Keratinocyte (primary cell): ENCODE results near the gene SMG1. TPM values are rescaled to one million over a fixed set of nuclear protein-coding genes. Genes with fewer than 3 reads are reported as not detected.
"Not testable (repeated sequence)": the region's sequence is repeated elsewhere in the genome, so short reads cannot be mapped to it uniquely, and the experiment has no call there.

Experiments
- DNase-seq: peaks from one replicate; pipeline ENCODE4 v3.0.0-alpha.2; 2011; ENCODE audit warnings: low read depth, missing footprints, low spot score
- FAIRE-seq: peaks from 2 replicates; lab custom pipeline; 2011; peaks lifted over from hg19 to GRCh38; lab: Jason Lieb, UNC
- H2AFZ ChIP-seq: 2 replicates; pipeline ENCODE4 v1.6.0; 2012; ENCODE audit warnings: low read length, control low read depth, inconsistent platforms; ENCODE audit not compliant: control insufficient read depth
- H3K27ac ChIP-seq: 2 replicates; pipeline ENCODE4 v1.5.1; 2011; ENCODE audit warnings: low read length; ENCODE audit not compliant: control insufficient read depth, insufficient read depth
- H3K27me3 ChIP-seq: 3 replicates; pipeline ENCODE4 v1.6.0; 2011; ENCODE audit warnings: low read length; ENCODE audit not compliant: control insufficient read depth, insufficient read depth; ENCODE audit errors: extremely low read depth
- H3K36me3 ChIP-seq, 2 experiments: 2 replicates in 1 of 2; 3 replicates in 1 of 2; pipeline ENCODE4 v1.5.1; 2011; ENCODE audit warnings: low read length in 2 of 2, mild to moderate bottlenecking in 1 of 2; ENCODE audit not compliant: control insufficient read depth in 2 of 2, insufficient read depth in 2 of 2; ENCODE audit errors: extremely low read depth in 1 of 2
- H3K4me1 ChIP-seq: 3 replicates; pipeline ENCODE4 v1.5.1; 2011; ENCODE audit warnings: low read length; ENCODE audit not compliant: control insufficient read depth, insufficient read depth; ENCODE audit errors: extremely low read depth
- H3K4me2 ChIP-seq: 3 replicates; pipeline ENCODE4 v1.6.0; 2011; ENCODE audit warnings: low read depth, low read length; ENCODE audit not compliant: control insufficient read depth, insufficient read depth; ENCODE audit errors: extremely low read depth
- H3K4me3 ChIP-seq, 3 experiments: fragments of 200-600 bp in 1 of 3; sonication (generic) in 1 of 3; 2 replicates in 2 of 3; 3 replicates in 1 of 3; pipeline ENCODE4 v1.5.1; 2011 to 2016; ENCODE audit warnings: low read length in 3 of 3, mild to moderate bottlenecking in 3 of 3, control low read depth in 2 of 3, inconsistent platforms in 1 of 3, low read depth in 1 of 3, mixed read lengths in 1 of 3, mixed run types in 1 of 3, moderate library complexity in 1 of 3; ENCODE audit not compliant: control insufficient read depth in 2 of 3, insufficient read depth in 2 of 3; ENCODE audit errors: extremely low read depth in 1 of 3
- H3K79me2 ChIP-seq: 2 replicates; pipeline ENCODE4 v1.6.0; 2012; ENCODE audit warnings: low read length; ENCODE audit not compliant: control insufficient read depth, insufficient read depth
- H3K9ac ChIP-seq: 3 replicates; pipeline ENCODE4 v1.6.0; 2011; ENCODE audit warnings: low read length; ENCODE audit not compliant: control insufficient read depth, insufficient read depth; ENCODE audit errors: extremely low read depth
- H3K9me1 ChIP-seq: 3 replicates; pipeline ENCODE4 v1.6.0; 2011; ENCODE audit warnings: low read length; ENCODE audit not compliant: control insufficient read depth, insufficient read depth; ENCODE audit errors: extremely low read depth
- H3K9me3 ChIP-seq: 2 replicates; pipeline ENCODE4 v1.5.1; 2012; ENCODE audit warnings: low read depth, low read length; ENCODE audit not compliant: control insufficient read depth
- H4K20me1 ChIP-seq: 3 replicates; pipeline ENCODE4 v1.6.0; 2011; ENCODE audit warnings: low read length; ENCODE audit not compliant: control insufficient read depth, insufficient read depth; ENCODE audit errors: extremely low read depth
- EZH2 ChIP-seq: IDR thresholded peaks from one replicate; pipeline ENCODE4 v1.6.1; 2012; ENCODE audit warnings: inconsistent platforms, mild to moderate bottlenecking, low read length, moderate library complexity
- dilution Hi-C: fragments of 300-500 bp; cut with MboI; formaldehyde crosslinking; loops from one replicate; pipeline ENCODE4 v1.7.0; 2020; ENCODE audit warnings: low sequenced_read_pairs; ENCODE audit not compliant: extremely low pct_ligation_motif_present
- polyA minus RNA-seq, 3 experiments: library from RNA; depleted of rRNA, polyadenylated mRNA; stranded (reverse); fragments of >200 nt; gene quantifications; 1 replicate in 1 of 3; 2 replicates in 1 of 3; 3 replicates in 1 of 3; pipeline ENCODE4 v1.2.3, GENCODE V29; 2011
- polyA plus RNA-seq, 5 experiments: library from polyadenylated mRNA; depleted of rRNA in 3 of 5; stranded (reverse) in 3 of 5; stranded (forward) in 1 of 5; unstranded in 1 of 5; fragments of >200 nt; gene quantifications; 1 replicate in 1 of 5; 2 replicates in 3 of 5; 3 replicates in 1 of 5; pipeline versions ENCODE4 v1.2.1 to v1.2.3, GENCODE V29; 2011 to 2012; ENCODE audit warnings: missing spikeins in 2 of 5, low read depth in 1 of 5, low replicate concordance in 1 of 5
- TF ChIP-seq, protein P1 (sequence below), 3 experiments: IDR thresholded peaks in 1 of 3; conservative IDR thresholded peaks in 1 of 3; optimal IDR thresholded peaks in 1 of 3; 2 replicates in 2 of 3; 3 replicates in 1 of 3; pipeline versions ENCODE3 to v1.5.1; 2011; ENCODE audit warnings: low read length in 3 of 3, mild to moderate bottlenecking in 3 of 3, moderate library complexity in 2 of 3, control low read depth in 1 of 3, inconsistent platforms in 1 of 3; ENCODE audit not compliant: insufficient read depth in 2 of 3; ENCODE audit errors: extremely low read depth in 1 of 3

The SMG1 gene
- polyA plus RNA-seq (26.6 to 34.2 TPM (median 27.6 TPM) in 3 replicates), polyA minus RNA-seq (77.6 to 221 TPM (median 119 TPM) in 3 replicates)
- polyA plus RNA-seq (2011; ENCODE audit: low read depth) = 21.6 TPM
- 10.2 and 19.2 TPM in 2 replicates for polyA plus RNA-seq (2011; cell fraction: cytosol; rRNA removed)
- 64.7 and 80.2 TPM in 2 replicates for polyA plus RNA-seq (2011; cell fraction: nucleus; rRNA removed)
- polyA plus RNA-seq (2012; ENCODE audit: low replicate concordance) = 17.2 and 17.5 TPM in 2 replicates
- polyA minus RNA-seq (2011; cell fraction: cytosol; rRNA and poly(A)+ RNA removed) = 28.2 TPM
- 171 and 294 TPM in 2 replicates for polyA minus RNA-seq (2011; cell fraction: nucleus; rRNA and poly(A)+ RNA removed)

GRCh38 chr16:18925986-18926865 is at the start of gene SMG1:
Gene SMG1, minus strand, starts transcription at chr16:18926408. Its CDS starts 367 bp downstream, at chr16:18926041.
- H3K9me3 ChIP-seq, H3K4me1 ChIP-seq, H3K27me3 ChIP-seq, dilution Hi-C loops, H4K20me1 ChIP-seq, H3K9me1 ChIP-seq, FAIRE-seq, H3K36me3 ChIP-seq: not testable (repeated sequence)
- H3K27ac ChIP-seq = peak within 1 kb of the TSS; percentile 98
- peak within 1 kb of the TSS; percentile 49 for H2AFZ ChIP-seq
- peak within 1 kb of the TSS; percentile 81 for H3K4me2 ChIP-seq
- H3K79me2 ChIP-seq = peaks cover 40% of the 10 kb centered on the region
- H3K9ac ChIP-seq = peak within 1 kb of the TSS; percentile 94
- DNase-seq = peak; percentile 96
- H3K4me3 ChIP-seq = peak within 1 kb of the TSS; percentile 57 to 86 (median 78)

- no peaks in the 10 kb centered on the region for H3K27me3 ChIP-seq
- dilution Hi-C loops = loop anchor here (10.0 kb wide), 1 partner anchor 140 kb away; no protein-coding TSS in a partner anchor
- no peaks in the 10 kb centered on the region for H3K9me1 ChIP-seq
- no peak overlapping the region for H3K9ac ChIP-seq
- H3K4me3 ChIP-seq = no peak overlapping the region
- TF ChIP-seq EZH2 = no peak
- TF ChIP-seq, protein P1, sequence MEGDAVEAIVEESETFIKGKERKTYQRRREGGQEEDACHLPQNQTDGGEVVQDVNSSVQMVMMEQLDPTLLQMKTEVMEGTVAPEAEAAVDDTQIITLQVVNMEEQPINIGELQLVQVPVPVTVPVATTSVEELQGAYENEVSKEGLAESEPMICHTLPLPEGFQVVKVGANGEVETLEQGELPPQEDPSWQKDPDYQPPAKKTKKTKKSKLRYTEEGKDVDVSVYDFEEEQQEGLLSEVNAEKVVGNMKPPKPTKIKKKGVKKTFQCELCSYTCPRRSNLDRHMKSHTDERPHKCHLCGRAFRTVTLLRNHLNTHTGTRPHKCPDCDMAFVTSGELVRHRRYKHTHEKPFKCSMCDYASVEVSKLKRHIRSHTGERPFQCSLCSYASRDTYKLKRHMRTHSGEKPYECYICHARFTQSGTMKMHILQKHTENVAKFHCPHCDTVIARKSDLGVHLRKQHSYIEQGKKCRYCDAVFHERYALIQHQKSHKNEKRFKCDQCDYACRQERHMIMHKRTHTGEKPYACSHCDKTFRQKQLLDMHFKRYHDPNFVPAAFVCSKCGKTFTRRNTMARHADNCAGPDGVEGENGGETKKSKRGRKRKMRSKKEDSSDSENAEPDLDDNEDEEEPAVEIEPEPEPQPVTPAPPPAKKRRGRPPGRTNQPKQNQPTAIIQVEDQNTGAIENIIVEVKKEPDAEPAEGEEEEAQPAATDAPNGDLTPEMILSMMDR (optimal IDR thresholded peaks at IDR 0.05 in 1 of 3, IDR thresholded peaks at IDR 0.05 in 1 of 3, conservative IDR thresholded peaks at IDR 0.05 in 1 of 3; ENCODE audit: extremely low read depth in 1 of 3, insufficient read depth in 2 of 3, low read length in 3 of 3) = no peak
- H4K20me1 ChIP-seq = no peaks in the 10 kb centered on the region
- H3K4me2 ChIP-seq = no peak overlapping the region
- H3K36me3 ChIP-seq = no peaks in the 10 kb centered on the region
- DNase-seq (no peak), FAIRE-seq (no peak)
- no peak overlapping the region for H3K27ac ChIP-seq
- H3K79me2 ChIP-seq = no peaks in the 10 kb centered on the region
- no peaks in the 10 kb centered on the region for H3K9me3 ChIP-seq
- no peak overlapping the region for H2AFZ ChIP-seq
- no peaks in the 10 kb centered on the region for H3K4me1 ChIP-seq
Observed at GRCh38 chr16:18975109-18975508, 48.9 kb upstream of the SMG1 start.
